HEK293T (cell line): ENCODE data around the gene ROPN1L.

ENCODE experiments used
- ARNT ChIP-seq: fragments of 450-650 bp; IDR thresholded peaks from 2 replicates; pipeline ENCODE4 v1.6.1; 2017; ENCODE audit warnings: mild to moderate bottlenecking
- BHLHE40 ChIP-seq: fragments of 450-650 bp; IDR thresholded peaks from 2 replicates; pipeline ENCODE4 v1.6.1; 2016; ENCODE audit warnings: mild to moderate bottlenecking, moderate library complexity, borderline replicate concordance
- CTBP1 ChIP-seq: fragments of 450-650 bp; IDR thresholded peaks from 2 replicates; pipeline ENCODE4 v1.6.1; 2016; ENCODE audit warnings: borderline replicate concordance
- ELF4 ChIP-seq: fragments of 450-650 bp; IDR thresholded peaks from 2 replicates; pipeline ENCODE4 v1.6.1; 2017; ENCODE audit warnings: antibody characterized with exemption
- FOXA1 ChIP-seq: fragments of 450-650 bp; IDR thresholded peaks from 2 replicates; pipeline ENCODE4 v1.6.1; 2016; ENCODE audit warnings: mild to moderate bottlenecking
- FOXK2 ChIP-seq: fragments of 450-650 bp; IDR thresholded peaks from 2 replicates; pipeline ENCODE4 v1.6.1; 2016; ENCODE audit warnings: mild to moderate bottlenecking
- FOXM1 ChIP-seq: fragments of 450-650 bp; IDR thresholded peaks from 2 replicates; pipeline ENCODE4 v1.6.1; 2017; ENCODE audit warnings: mild to moderate bottlenecking, borderline replicate concordance
- L3MBTL2 ChIP-seq: fragments of 450-650 bp; conservative IDR thresholded peaks from 2 replicates; pipeline ENCODE4 v1.6.1; 2016; ENCODE audit warnings: mild to moderate bottlenecking
- LEF1 ChIP-seq: fragments of 450-650 bp; IDR thresholded peaks from 2 replicates; pipeline ENCODE4 v1.6.1; 2017; ENCODE audit warnings: mild to moderate bottlenecking, borderline replicate concordance
- NFRKB ChIP-seq: fragments of 450-650 bp; IDR thresholded peaks from 2 replicates; pipeline ENCODE4 v1.6.1; 2016; ENCODE audit warnings: mild to moderate bottlenecking, moderate library complexity
- SUZ12 ChIP-seq: fragments of 450-650 bp; IDR thresholded peaks from 2 replicates; pipeline ENCODE4 v1.6.1; 2016; ENCODE audit warnings: mild to moderate bottlenecking
- TARDBP ChIP-seq: fragments of 450-650 bp; IDR thresholded peaks from 2 replicates; pipeline ENCODE4 v1.6.1; 2016
- TF ChIP-seq, protein P1 (sequence below): fragments of 450-650 bp; IDR thresholded peaks from 2 replicates; pipeline ENCODE4 v1.6.1; 2016

DNA sequence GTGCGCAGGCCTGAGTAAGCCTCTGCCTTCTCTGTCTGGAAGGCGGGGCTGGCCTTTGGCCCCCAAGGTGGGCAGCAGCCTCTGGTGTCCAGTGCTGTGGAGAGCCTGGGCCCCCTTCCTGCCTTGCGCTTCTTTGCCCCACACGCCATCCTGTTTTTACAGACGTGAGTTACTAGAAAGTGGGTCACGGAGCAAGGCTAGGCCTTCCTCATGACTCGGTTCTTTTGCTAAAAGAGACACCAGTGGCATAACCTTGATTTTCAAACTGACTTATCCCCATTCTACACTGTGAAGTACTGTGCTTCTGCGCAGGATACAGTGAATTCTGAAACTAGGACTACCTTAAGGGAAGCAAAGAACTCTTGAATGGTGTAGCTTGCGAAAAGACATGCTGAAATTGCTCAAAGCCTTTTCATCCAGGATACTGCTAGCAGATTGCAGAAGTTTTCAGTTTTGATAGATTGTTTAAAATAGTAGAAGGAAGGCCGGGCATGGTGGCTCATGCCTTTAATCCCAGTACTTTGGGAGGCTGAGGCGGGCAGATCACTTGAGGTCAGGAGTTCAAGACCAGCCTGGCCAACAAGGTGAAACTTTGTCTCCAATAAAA, 7.2 kb downstream of the ROPN1L start:
- TF ChIP-seq, protein P1, sequence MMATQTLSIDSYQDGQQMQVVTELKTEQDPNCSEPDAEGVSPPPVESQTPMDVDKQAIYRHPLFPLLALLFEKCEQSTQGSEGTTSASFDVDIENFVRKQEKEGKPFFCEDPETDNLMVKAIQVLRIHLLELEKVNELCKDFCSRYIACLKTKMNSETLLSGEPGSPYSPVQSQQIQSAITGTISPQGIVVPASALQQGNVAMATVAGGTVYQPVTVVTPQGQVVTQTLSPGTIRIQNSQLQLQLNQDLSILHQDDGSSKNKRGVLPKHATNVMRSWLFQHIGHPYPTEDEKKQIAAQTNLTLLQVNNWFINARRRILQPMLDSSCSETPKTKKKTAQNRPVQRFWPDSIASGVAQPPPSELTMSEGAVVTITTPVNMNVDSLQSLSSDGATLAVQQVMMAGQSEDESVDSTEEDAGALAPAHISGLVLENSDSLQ = no peak
- TF ChIP-seq ARNT = no peak
- no peak for TF ChIP-seq BHLHE40
- TF ChIP-seq CTBP1 = no peak
- no peak for TF ChIP-seq FOXM1
- no peak for TF ChIP-seq SUZ12
- no peak for TF ChIP-seq NFRKB
- TF ChIP-seq L3MBTL2 = no peak
- TF ChIP-seq FOXA1 = no peak
- no peak for TF ChIP-seq ELF4
- TF ChIP-seq LEF1 = no peak
- no peak for TF ChIP-seq TARDBP
- TF ChIP-seq FOXK2 = no peak
